Retinal pigment epithelial cell (primary cell): Measurements from ENCODE around the gene ARPC1A.

ENCODE experiments used
- DNase-seq: peaks from one replicate; pipeline ENCODE4 v3.0.0-alpha.2; 2010; ENCODE audit warnings: low read depth
- H3K4me3 ChIP-seq: 2 replicates; pipeline ENCODE4 v1.5.1; 2011; ENCODE audit warnings: mild to moderate bottlenecking, low read length, control low read depth, moderate library complexity
- TF ChIP-seq, protein P1 (sequence below): conservative IDR thresholded peaks from 2 replicates; pipeline ENCODE4 v1.5.1; 2011; ENCODE audit warnings: low read depth, low read length, control low read depth, inconsistent platforms

The ARPC1A gene

DNA sequence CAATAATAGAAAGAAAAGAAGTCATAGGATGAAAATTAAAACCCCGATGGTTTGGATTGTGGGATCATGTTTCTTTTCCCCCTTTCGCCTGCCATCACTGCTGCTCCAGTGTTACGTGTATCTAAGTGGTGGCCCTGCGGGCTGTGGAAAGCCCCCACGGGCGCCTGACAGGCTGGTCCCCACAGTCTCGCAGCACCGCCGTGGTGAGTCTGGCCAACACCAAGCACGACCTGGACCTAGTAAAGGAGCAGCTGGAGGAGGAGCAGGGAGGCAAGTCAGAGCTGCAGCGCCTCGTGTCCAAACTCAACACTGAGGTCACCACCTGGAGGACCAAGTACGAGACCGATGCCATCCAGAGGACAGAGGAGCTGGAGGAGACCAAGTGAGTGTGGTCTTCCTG is 33.6 kb upstream of the ARPC1A start:
- TF ChIP-seq, protein P1, sequence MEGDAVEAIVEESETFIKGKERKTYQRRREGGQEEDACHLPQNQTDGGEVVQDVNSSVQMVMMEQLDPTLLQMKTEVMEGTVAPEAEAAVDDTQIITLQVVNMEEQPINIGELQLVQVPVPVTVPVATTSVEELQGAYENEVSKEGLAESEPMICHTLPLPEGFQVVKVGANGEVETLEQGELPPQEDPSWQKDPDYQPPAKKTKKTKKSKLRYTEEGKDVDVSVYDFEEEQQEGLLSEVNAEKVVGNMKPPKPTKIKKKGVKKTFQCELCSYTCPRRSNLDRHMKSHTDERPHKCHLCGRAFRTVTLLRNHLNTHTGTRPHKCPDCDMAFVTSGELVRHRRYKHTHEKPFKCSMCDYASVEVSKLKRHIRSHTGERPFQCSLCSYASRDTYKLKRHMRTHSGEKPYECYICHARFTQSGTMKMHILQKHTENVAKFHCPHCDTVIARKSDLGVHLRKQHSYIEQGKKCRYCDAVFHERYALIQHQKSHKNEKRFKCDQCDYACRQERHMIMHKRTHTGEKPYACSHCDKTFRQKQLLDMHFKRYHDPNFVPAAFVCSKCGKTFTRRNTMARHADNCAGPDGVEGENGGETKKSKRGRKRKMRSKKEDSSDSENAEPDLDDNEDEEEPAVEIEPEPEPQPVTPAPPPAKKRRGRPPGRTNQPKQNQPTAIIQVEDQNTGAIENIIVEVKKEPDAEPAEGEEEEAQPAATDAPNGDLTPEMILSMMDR: no peak

DNA sequence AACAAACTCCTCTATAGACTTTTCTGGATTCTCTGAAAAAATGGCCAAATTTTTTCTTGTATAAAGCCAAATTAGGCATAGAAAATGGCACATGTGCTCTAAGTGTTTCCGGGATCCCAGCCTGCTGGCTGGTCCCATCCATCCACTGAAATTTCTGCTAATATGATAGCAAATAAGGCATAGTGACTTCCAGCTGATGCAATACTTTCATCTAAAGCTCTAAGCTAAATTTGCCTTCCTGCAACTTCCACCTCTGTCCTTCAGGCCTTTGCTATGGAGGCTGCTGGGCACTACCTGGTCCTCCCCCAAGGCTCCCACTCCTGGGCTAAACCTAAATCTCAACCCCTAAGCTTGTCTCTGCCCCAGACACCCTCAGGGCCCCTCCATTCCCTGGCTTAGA is 32.5 kb upstream of the ARPC1A start:
- TF ChIP-seq, protein P1: no peak
- H3K4me3 ChIP-seq: no peak overlapping the region
- DNase-seq: no peak

More for the DNA sequence above, 33.6 kb upstream of the ARPC1A start:
- no peak for DNase-seq
- no peak overlapping the region for H3K4me3 ChIP-seq

DNA sequence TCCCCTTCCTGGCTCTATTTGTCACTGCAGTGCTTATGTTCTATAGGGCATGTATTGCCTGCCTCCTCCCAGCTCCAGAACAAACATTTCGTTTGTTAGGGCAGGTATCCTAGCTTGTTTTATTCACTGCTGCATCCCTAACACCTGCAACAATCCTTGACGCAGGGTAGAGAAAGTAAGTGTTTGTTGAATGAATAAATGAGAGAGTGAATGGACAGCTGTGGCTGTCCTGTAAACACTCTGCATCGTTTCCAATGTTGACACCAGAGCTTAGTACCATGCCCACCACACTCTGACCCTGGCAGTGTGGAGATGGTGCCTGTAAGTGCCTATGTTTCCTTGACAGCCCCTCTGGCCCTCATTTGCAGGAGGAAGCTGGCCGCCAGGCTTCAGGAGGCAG is 32.0 kb upstream of the ARPC1A start:
- no peak overlapping the region for H3K4me3 ChIP-seq
- TF ChIP-seq, protein P1: no peak
- DNase-seq: no peak

DNA sequence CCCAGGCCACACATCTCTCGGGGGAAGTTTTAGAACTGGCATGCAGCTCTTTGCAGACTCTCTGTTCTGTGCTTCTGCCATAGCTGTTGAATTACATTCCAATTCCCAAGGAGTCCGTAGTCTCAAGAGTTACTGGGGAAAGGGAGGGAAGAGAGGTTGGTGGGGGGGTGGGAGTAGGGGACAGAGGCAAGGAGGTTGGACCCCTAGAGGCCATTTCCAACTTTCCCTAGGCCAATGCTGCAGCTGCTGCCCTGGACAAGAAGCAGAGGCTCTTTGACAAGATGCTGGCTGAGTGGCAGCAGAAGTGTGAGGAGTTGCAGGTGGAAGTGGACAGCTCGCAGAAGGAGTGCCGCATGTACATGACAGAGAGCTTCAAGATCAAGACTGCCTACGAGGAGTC is 29.2 kb upstream of the ARPC1A start:
- H3K4me3 ChIP-seq: no peak overlapping the region
- no peak for DNase-seq

DNA sequence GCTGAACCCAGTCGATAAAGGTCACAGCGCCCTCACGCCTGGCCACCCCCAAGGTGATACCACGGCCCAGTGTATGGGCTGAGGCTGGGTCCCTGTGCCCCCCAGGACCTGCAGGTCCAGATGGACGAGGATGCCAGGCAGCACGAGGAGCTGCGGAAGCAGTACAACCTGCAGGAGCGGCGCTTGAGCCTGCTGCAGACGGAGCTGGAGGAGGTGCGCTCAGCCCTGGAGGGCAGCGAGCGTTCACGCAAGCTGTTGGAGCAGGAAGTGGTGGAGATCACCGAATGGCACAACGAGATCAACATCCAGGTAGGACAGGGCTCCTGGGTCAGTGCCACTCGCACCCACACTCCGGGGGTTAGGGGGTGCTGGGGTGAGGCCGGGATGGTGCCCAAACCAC is 24.2 kb upstream of the ARPC1A start:
- H3K4me3 ChIP-seq: no peak overlapping the region
- TF ChIP-seq, protein P1: no peak
- no peak for DNase-seq

More for the DNA sequence above, 29.2 kb upstream of the ARPC1A start:
- TF ChIP-seq, protein P1: no peak

DNA sequence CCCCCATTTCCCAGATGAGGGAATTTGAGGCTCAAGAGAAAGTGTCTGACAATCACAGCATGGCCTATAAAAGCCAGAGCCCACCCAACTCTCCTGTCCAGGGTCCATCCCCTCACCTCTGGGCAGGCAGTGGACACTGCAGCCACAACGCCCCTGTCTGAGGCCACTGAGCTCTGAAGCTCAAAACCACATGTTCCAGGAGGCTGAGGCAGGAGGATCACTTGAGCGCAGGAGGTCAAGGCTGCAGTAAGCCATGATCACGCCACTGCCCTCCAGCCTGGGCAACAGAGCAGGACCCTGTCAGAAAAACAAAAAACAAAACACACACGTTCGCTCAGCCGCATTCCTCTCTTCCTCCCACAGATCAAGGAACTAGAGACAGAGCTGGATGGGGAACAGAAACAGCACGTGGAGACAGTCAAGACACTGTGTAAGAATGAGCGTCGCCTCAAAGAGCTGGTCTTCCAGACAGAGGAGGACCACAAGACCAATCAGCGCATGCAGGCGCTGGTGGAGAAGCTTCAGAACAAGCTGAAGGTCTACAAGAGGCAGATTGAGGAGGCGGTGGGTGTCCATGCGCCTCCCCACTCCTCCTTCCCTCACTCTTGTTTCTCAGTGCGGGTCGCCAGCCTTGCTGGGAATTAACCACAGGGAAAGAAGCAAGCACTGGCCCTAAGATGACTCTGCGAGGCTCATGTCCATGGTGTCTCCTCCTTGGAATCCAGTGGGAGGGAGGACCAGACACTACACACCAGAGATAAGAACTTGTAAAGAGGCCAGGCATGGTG is 20.0 kb upstream of the ARPC1A start:
- TF ChIP-seq, protein P1: no peak
- DNase-seq: no peak
- no peak overlapping the region for H3K4me3 ChIP-seq

DNA sequence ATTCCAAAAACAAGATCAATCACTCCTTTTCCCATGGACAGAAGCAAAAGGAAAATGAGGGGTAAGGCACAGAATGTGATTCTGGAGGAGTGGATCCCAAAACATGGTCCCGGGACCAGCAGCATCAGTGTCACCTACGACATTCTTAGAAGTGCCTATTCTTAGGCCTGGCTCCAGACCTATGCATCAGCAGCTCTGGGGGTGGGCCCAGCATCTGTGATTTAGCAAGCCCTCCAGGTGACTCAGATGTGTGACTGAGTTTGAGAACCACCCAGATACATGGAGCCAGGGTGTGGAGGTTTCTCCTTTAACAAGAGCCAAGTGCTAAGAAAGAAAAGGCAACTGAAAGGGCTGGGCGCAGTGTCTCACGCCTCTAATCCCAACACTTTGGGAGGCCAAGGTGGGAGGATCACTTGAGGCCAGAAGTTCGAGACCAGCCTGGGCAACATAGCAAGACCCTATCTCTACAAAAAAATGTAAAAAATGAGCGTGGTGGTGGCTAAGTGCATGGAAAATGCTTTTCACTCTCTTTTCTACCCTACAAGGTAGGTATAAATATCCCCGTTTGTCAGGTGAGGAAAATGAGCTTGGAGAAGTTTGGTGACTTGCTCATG is 17.1 kb upstream of the ARPC1A start:
- TF ChIP-seq, protein P1: no peak
- H3K4me3 ChIP-seq: no peak overlapping the region
- DNase-seq: no peak
